MM.1S (cell line): ENCODE measurements around the gene CELF5.

Experiments used
- DNase-seq: peaks from one replicate; pipeline ENCODE4 v3.0.0-alpha.2; 2015
- H2AFZ ChIP-seq: fragments of 300-600 bp; sonication (generic); 2 replicates; pipeline ENCODE4 v1.6.0; 2016; ENCODE audit warnings: antibody characterized with exemption, low read length
- H3F3A ChIP-seq: fragments of 300-600 bp; sonication (generic); 2 replicates; pipeline ENCODE4 v1.6.1; 2016; ENCODE audit warnings: mild to moderate bottlenecking, antibody characterized with exemption, low read length, moderate library complexity, mixed read lengths; ENCODE audit not compliant: insufficient read depth
- H3K27ac ChIP-seq: fragments of 300-600 bp; sonication (generic); 2 replicates; pipeline ENCODE4 v1.5.1; 2016; ENCODE audit warnings: mild to moderate bottlenecking, low read length
- H3K27me3 ChIP-seq: fragments of 300-600 bp; sonication (generic); replicated peaks from 2 replicates; pipeline ENCODE4 v1.6.0; 2016; ENCODE audit warnings: low read length; ENCODE audit not compliant: insufficient read depth
- H3K36me3 ChIP-seq: fragments of 300-600 bp; sonication (generic); replicated peaks from 2 replicates; pipeline ENCODE4 v1.6.1; 2016; ENCODE audit warnings: mild to moderate bottlenecking, low read length, mixed read lengths; ENCODE audit not compliant: insufficient read depth
- H3K4me1 ChIP-seq: fragments of 300-600 bp; sonication (generic); 2 replicates; pipeline ENCODE4 v1.6.1; 2016; ENCODE audit warnings: low read length, mixed read lengths
- H3K4me2 ChIP-seq: fragments of 300-600 bp; sonication (generic); 2 replicates; pipeline ENCODE4 v1.6.0; 2016; ENCODE audit warnings: low read depth, low read length
- H3K4me3 ChIP-seq: fragments of 300-600 bp; sonication (generic); 2 replicates; pipeline ENCODE4 v1.5.1; 2016; ENCODE audit warnings: low read length, mixed read lengths
- H3K79me2 ChIP-seq: fragments of 300-600 bp; sonication (generic); 2 replicates; pipeline ENCODE4 v1.6.1; 2016; ENCODE audit warnings: mixed run types, low read length, mixed read lengths
- H3K9ac ChIP-seq: fragments of 300-600 bp; sonication (generic); 2 replicates; pipeline ENCODE4 v1.6.1; 2016; ENCODE audit warnings: low read length, mixed read lengths
- H3K9me2 ChIP-seq: fragments of 300-600 bp; sonication (generic); replicated peaks from 2 replicates; pipeline ENCODE4 v1.6.1; 2016; ENCODE audit warnings: mild to moderate bottlenecking, low read length, mixed read lengths; ENCODE audit not compliant: insufficient read depth
- H3K9me3 ChIP-seq: fragments of 300-600 bp; sonication (generic); replicated peaks from 2 replicates; pipeline ENCODE4 v1.6.1; 2016; ENCODE audit warnings: mild to moderate bottlenecking, low read length, mixed read lengths; ENCODE audit not compliant: insufficient read depth
- H4K20me1 ChIP-seq: fragments of 300-600 bp; sonication (generic); 2 replicates; pipeline ENCODE4 v1.6.1; 2016; ENCODE audit warnings: mild to moderate bottlenecking, low read length, moderate library complexity, mixed read lengths; ENCODE audit not compliant: insufficient read depth
- CTCF ChIP-seq: fragments of 300-600 bp; sonication (generic); IDR thresholded peaks from 2 replicates; pipeline ENCODE4 v1.5.1; 2016; ENCODE audit warnings: antibody characterized with exemption, low read length, mixed read lengths
- EZH2 ChIP-seq: fragments of 300-600 bp; sonication (generic); optimal IDR thresholded peaks from 2 replicates; pipeline ENCODE3; 2017; ENCODE audit warnings: low read depth, mild to moderate bottlenecking, antibody characterized with exemption, low read length, mixed read lengths
- EZH2phosphoT487 ChIP-seq: fragments of 300-600 bp; sonication (generic); IDR thresholded peaks from 2 replicates; pipeline ENCODE4 v1.6.1; 2018; ENCODE audit warnings: antibody characterized with exemption, low read length

CELF5 gene

GRCh38 chr19:3229888-3230496 lies 5.5 kb downstream of the CELF5 start:
- no peak overlapping the region for H3K4me2 ChIP-seq
- no peaks in the 10 kb centered on the region for H3K79me2 ChIP-seq
- no peak overlapping the region for H2AFZ ChIP-seq
- no peaks in the 10 kb centered on the region for H3F3A ChIP-seq
- peaks cover 89% of the 10 kb centered on the region for H3K27me3 ChIP-seq
- no peaks in the 10 kb centered on the region for H3K36me3 ChIP-seq
- H3K9ac ChIP-seq = no peak overlapping the region
- H3K4me3 ChIP-seq = no peak overlapping the region
- DNase-seq = no peak
- no peaks in the 10 kb centered on the region for H3K9me3 ChIP-seq
- H3K9me2 ChIP-seq = no peaks in the 10 kb centered on the region
- H3K27ac ChIP-seq = no peak overlapping the region
- TF ChIP-seq EZH2phosphoT487 = no peak
- no peak for TF ChIP-seq EZH2
- TF ChIP-seq CTCF = no peak
- no peaks in the 10 kb centered on the region for H3K4me1 ChIP-seq
- no peaks in the 10 kb centered on the region for H4K20me1 ChIP-seq

- Histone ChIP-seq H2AFZ (no peak overlapping the region), H4K20me1 (no peaks in the 10 kb centered on the region), H3K4me3 (no peak overlapping the region), H3K4me2 (no peak overlapping the region), H3K9me2 (no peaks in the 10 kb centered on the region), H3K4me1 (no peaks in the 10 kb centered on the region), H3K9ac (no peak overlapping the region), H3K36me3 (no peaks in the 10 kb centered on the region), H3F3A (no peaks in the 10 kb centered on the region), H3K9me3 (no peaks in the 10 kb centered on the region), H3K27me3 (peaks cover 90% of the 10 kb centered on the region), H3K79me2 (no peaks in the 10 kb centered on the region), H3K27ac (no peak overlapping the region)
- DNase-seq = no peak
- TF ChIP-seq EZH2phosphoT487 (no peak), CTCF (no peak), EZH2 (no peak)
Observed at GRCh38 chr19:3231288-3231687, 6.8 kb downstream of the CELF5 start.

GRCh38 chr19:3233116-3233515 lies 8.7 kb downstream of the CELF5 start:
- Histone ChIP-seq H4K20me1 (no peaks in the 10 kb centered on the region), H3F3A (no peaks in the 10 kb centered on the region), H3K27me3 (peaks cover 84% of the 10 kb centered on the region), H3K79me2 (no peaks in the 10 kb centered on the region), H3K4me3 (no peak overlapping the region), H2AFZ (no peak overlapping the region), H3K9ac (no peak overlapping the region), H3K9me3 (no peaks in the 10 kb centered on the region), H3K9me2 (no peaks in the 10 kb centered on the region), H3K27ac (no peak overlapping the region), H3K36me3 (no peaks in the 10 kb centered on the region), H3K4me2 (no peak overlapping the region), H3K4me1 (no peaks in the 10 kb centered on the region)
- TF ChIP-seq CTCF (no peak), EZH2 (no peak), EZH2phosphoT487 (no peak)
- no peak for DNase-seq
